ENCODE data around the gene INO80E. TPM values are rescaled to one million over a fixed set of nuclear protein-coding genes. Genes with fewer than 3 reads are reported as not detected.
A peak's percentile ranks its signal among the peaks of the same experiment; 100 is the strongest.

The INO80E gene
- total and polyA plus RNA-seq, 2 donors (not counting 3 experiments of a cell fraction or from before 2014, with no cell fraction given) = 42.7 to 76.4 TPM

DNA sequence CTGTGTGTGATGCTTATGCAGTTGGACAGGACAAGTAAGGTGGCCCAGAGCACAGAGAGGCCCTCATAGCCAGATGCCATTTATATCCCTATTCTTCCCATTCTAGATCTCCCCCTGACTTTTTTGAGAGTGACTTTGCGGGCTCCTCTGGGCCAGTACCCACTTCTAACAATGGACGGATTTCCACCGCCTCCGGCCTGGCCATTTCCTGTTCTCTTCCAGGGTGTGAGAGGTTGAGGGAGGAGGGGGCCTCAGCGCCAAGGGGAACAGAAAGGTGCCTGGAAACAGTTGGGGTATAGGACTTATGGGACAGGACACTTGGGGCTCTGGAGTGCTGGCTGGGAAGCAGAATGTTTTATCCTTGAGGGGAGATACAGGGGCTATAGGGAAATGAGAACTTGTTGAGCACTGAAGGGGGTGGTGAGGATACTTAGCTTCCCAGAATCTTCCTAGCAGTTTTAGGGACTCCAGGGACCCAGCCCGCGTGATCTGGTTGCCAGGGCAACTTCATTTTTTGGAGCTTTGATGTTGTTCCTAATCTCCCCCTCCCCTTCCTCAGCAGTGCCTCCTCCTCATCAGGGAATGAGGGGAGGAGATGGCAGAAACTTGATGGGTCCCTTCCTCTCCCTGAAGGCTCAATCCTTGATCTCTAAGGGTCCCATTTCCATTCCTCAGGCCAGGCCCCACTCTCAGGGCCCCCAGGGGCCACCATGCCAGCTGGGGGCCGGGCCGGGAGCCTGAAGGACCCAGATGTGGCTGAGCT lies 18.8 kb upstream of the INO80E start:
- Histone ChIP-seq H3K27me3 (ENCODE audit: control insufficient read depth in 2 of 2, insufficient read depth in 2 of 2, low read length in 2 of 2) (no peaks in the 10 kb centered on the region), H3K9me3 (replicated peaks; ENCODE audit: control insufficient read depth, insufficient read depth, low read length) (no peaks in the 10 kb centered on the region), H3K36me3 (ENCODE audit: control insufficient read depth in 2 of 2, extremely low read depth in 1 of 2, insufficient read depth in 2 of 2, low read length in 2 of 2) (peaks cover 27 to 39% of the 10 kb centered on the region in 2 experiments), H3K4me3 (replicated peaks in 1 of 3; ENCODE audit: insufficient read depth in 1 of 3, low read depth in 1 of 3, low read length in 3 of 3) (peak overlapping the region in 2 of 3 experiments; percentile 79 to 94), H4K20me1 (replicated peaks; ENCODE audit: control insufficient read depth, extremely low read depth, insufficient read depth, low read length) (no peaks in the 10 kb centered on the region), H3K9ac (replicated peaks; ENCODE audit: extremely low read depth, insufficient read depth, low read length) (peak overlapping the region; percentile 93), H2AFZ (ENCODE audit: low read depth, low read length) (no peak overlapping the region), H3K9me1 (replicated peaks; ENCODE audit: control insufficient read depth, extremely low read depth, insufficient read depth, low read length) (no peaks in the 10 kb centered on the region), H3K4me2 (ENCODE audit: insufficient read depth, low read length) (peak overlapping the region; percentile 98), H3K27ac (ENCODE audit: insufficient read depth, low read depth, low read length) (peak overlapping the region; percentile 81), H3K79me2 (ENCODE audit: control insufficient read depth, insufficient read depth, low read length) (peaks cover 67% of the 10 kb centered on the region), H3K4me1 (ENCODE audit: control insufficient read depth, extremely low read depth, insufficient read depth, low read length) (peaks cover 47% of the 10 kb centered on the region)
- TF ChIP-seq POLR2A (IDR thresholded peaks at IDR 0.05; ENCODE audit: low read depth, low read length) = peak; percentile 70
- no peak for TF ChIP-seq EZH2 (IDR thresholded peaks at IDR 0.05; ENCODE audit: borderline replicate concordance, low read depth, low read length, severe bottlenecking)
- TF ChIP-seq, protein P1, sequence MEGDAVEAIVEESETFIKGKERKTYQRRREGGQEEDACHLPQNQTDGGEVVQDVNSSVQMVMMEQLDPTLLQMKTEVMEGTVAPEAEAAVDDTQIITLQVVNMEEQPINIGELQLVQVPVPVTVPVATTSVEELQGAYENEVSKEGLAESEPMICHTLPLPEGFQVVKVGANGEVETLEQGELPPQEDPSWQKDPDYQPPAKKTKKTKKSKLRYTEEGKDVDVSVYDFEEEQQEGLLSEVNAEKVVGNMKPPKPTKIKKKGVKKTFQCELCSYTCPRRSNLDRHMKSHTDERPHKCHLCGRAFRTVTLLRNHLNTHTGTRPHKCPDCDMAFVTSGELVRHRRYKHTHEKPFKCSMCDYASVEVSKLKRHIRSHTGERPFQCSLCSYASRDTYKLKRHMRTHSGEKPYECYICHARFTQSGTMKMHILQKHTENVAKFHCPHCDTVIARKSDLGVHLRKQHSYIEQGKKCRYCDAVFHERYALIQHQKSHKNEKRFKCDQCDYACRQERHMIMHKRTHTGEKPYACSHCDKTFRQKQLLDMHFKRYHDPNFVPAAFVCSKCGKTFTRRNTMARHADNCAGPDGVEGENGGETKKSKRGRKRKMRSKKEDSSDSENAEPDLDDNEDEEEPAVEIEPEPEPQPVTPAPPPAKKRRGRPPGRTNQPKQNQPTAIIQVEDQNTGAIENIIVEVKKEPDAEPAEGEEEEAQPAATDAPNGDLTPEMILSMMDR (IDR thresholded peaks at IDR 0.05; ENCODE audit: extremely low read depth in 1 of 2, insufficient read depth in 1 of 2, low read depth in 1 of 2, low read length in 2 of 2) = no peak
- peak; percentile 70 for TF ChIP-seq POLR2AphosphoS5 (IDR thresholded peaks at IDR 0.05; ENCODE audit: insufficient read depth, low read depth, low read length)
- TF ChIP-seq, protein P2, sequence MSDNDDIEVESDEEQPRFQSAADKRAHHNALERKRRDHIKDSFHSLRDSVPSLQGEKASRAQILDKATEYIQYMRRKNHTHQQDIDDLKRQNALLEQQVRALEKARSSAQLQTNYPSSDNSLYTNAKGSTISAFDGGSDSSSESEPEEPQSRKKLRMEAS (IDR thresholded peaks at IDR 0.05; ENCODE audit: insufficient read depth, insufficient read length) = no peak
- TF ChIP-seq FOS (IDR thresholded peaks at IDR 0.05; ENCODE audit: borderline replicate concordance, insufficient read depth, low read length) = no peak
- TF ChIP-seq JUN (IDR thresholded peaks at IDR 0.05; ENCODE audit: borderline replicate concordance, insufficient read depth, insufficient read length, low read depth) = no peak
- ChIA-PET POLR2A (no interaction called here), CTCF (interaction anchor here (0.6 to 2.8 kb wide), 3 partner anchors 16 to 168 kb away, joined by 3 to 14 read pairs (median 3); partner anchors contain the start of gene TMEM219)
- peak; percentile 70 for FAIRE-seq
- intact Hi-C loops (cut with micrococcal nuclease) = loop anchor here (5.0 kb wide), 1 partner anchor 185 kb away; the partner anchor contains the start of gene KIF22
- DNase-seq (ENCODE audit: low read depth, low spot score) = peak; percentile 77
- BruUV-seq (replicated peaks) = no TSS peak
- dilution Hi-C loops (cut with MboI; ENCODE audit: extremely low pct_ligation_motif_present, low sequenced_read_pairs) = no loop called here

Data from endothelial cell of umbilical vein (primary cell).